SU-DHL-6 (cell line): ENCODE results near the gene ATP10A.

ENCODE experiments used
- H2AFZ ChIP-seq: fragments of 200-600 bp; sonication (generic); 2 replicates; pipeline ENCODE4 v1.6.1; 2014; ENCODE audit warnings: low read depth, mild to moderate bottlenecking, moderate library complexity, mixed read lengths, antibody characterized with exemption, low read length; ENCODE audit not compliant: severe bottlenecking
- H3F3A ChIP-seq: fragments of 200-600 bp; shearing (Covaris generic); 2 replicates; pipeline ENCODE4 v1.6.0; 2016; ENCODE audit warnings: antibody characterized with exemption, mild to moderate bottlenecking; ENCODE audit not compliant: insufficient read depth
- H3K27ac ChIP-seq: fragments of 200-600 bp; sonication (generic); 2 replicates; pipeline ENCODE4 v1.5.1; 2016; ENCODE audit warnings: low read depth, mild to moderate bottlenecking, low read length, moderate library complexity, mixed read lengths
- H3K27me3 ChIP-seq: fragments of 200-600 bp; sonication (generic), shearing (Covaris generic); 2 replicates; pipeline ENCODE4 v1.6.0; 2014; ENCODE audit warnings: mild to moderate bottlenecking, low read length
- H3K36me3 ChIP-seq: fragments of 200-600 bp; sonication (generic); 2 replicates; pipeline ENCODE4 v1.6.1; 2014; ENCODE audit warnings: mild to moderate bottlenecking, low read length, mixed read lengths
- H3K4me2 ChIP-seq: fragments of 300-600, 200-600 bp; shearing (Covaris generic), sonication (generic); 2 replicates; pipeline ENCODE4 v1.6.0; 2014; ENCODE audit warnings: low read length, low read depth, mild to moderate bottlenecking; ENCODE audit not compliant: poor library complexity, severe bottlenecking
- H3K4me3 ChIP-seq: fragments of 200-600 bp; sonication (generic); 2 replicates; pipeline ENCODE4 v1.5.1; 2014; ENCODE audit warnings: antibody characterized with exemption, low read length, mild to moderate bottlenecking, mixed read lengths; ENCODE audit not compliant: insufficient read depth, poor library complexity, severe bottlenecking
- H3K79me2 ChIP-seq: fragments of 200-600 bp; sonication (generic); 2 replicates; pipeline ENCODE4 v1.6.1; 2014; ENCODE audit warnings: mild to moderate bottlenecking, low read length, moderate library complexity; ENCODE audit not compliant: insufficient read depth
- H3K9ac ChIP-seq: fragments of 200-600 bp; sonication (generic); 2 replicates; pipeline ENCODE4 v1.7.0; 2014; ENCODE audit warnings: mild to moderate bottlenecking, low read length
- H3K9me2 ChIP-seq: fragments of 200-600 bp; sonication (generic); replicated peaks from 2 replicates; pipeline ENCODE4 v1.6.1; 2014; ENCODE audit warnings: low read length; ENCODE audit not compliant: insufficient read depth
- H3K9me3 ChIP-seq: fragments of 200-600 bp; sonication (generic); 2 replicates; pipeline ENCODE4 v1.6.1; 2014; ENCODE audit warnings: low read length, mixed read lengths; ENCODE audit not compliant: insufficient read depth
- H4K20me1 ChIP-seq: fragments of 200-600 bp; sonication (generic); 2 replicates; pipeline ENCODE4 v1.6.1; 2014; ENCODE audit warnings: low read depth, mild to moderate bottlenecking, antibody characterized with exemption, low read length, moderate library complexity, mixed read lengths
- CTCF ChIP-seq: fragments of 200-600 bp; sonication (generic); IDR thresholded peaks from one replicate; pipeline ENCODE4 v1.5.1; 2017; ENCODE audit warnings: antibody characterized with exemption, mild to moderate bottlenecking, low read length, moderate library complexity; ENCODE audit not compliant: insufficient read depth, poor library complexity, severe bottlenecking
- EZH2phosphoT487 ChIP-seq: fragments of 200-600 bp; sonication (generic), shearing (Covaris generic); conservative IDR thresholded peaks from 2 replicates; pipeline ENCODE4 v1.6.1; 2018; ENCODE audit warnings: mild to moderate bottlenecking, antibody characterized with exemption, low read length, moderate library complexity, mixed read lengths

ATP10A gene

DNA sequence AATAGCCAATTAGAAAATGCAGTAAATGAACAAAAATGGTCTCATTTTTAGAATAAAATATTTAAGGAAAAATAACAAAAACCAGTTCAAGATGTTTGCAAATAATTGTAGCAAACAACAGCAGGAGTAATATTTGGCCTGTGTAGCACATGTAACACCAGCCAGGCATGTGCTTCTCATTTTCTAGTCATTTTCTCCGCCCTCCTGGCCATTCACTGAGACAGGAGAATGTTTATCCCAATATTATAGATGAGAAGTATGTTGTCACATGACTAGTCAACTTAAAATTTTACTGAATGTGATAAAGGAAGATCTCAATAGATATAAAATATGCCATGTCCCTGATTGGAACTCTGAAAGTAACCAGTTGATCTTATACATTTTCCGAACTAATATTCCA, 7.8 kb upstream of the ATP10A start:
- H3K27ac ChIP-seq: no peak overlapping the region
- H3K9me3 ChIP-seq: no peaks in the 10 kb centered on the region
- H3K9me2 ChIP-seq: no peaks in the 10 kb centered on the region
- H3F3A ChIP-seq: no peaks in the 10 kb centered on the region
- no peak overlapping the region for H3K4me2 ChIP-seq
- no peak overlapping the region for H2AFZ ChIP-seq
- H4K20me1 ChIP-seq: no peaks in the 10 kb centered on the region
- H3K4me3 ChIP-seq: no peak overlapping the region
- TF ChIP-seq EZH2phosphoT487 (no peak), CTCF (no peak)
- H3K79me2 ChIP-seq: no peaks in the 10 kb centered on the region
- H3K9ac ChIP-seq: no peak overlapping the region
- H3K27me3 ChIP-seq: no peaks in the 10 kb centered on the region
- H3K36me3 ChIP-seq: no peaks in the 10 kb centered on the region

DNA sequence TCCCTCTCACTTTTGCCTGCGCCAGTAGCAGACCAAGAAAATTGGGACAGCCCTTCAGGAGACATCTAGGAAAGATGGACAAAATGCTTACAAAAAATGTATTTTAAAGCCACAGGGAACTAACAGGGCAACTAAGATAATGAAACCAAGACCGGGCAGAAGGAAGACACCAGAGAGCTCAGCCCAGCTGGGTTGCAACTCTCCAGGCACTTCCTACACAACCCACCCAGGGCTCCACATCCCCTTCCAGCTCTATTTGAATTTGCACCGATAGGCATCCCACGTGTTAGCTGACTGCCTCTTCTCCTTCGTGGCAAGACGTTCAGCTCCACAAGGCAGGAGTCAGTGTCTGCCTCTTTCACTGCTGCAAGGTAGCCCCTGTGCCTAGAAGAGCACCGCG, 6.6 kb upstream of the ATP10A start:
- Histone ChIP-seq H3K27me3 (no peaks in the 10 kb centered on the region), H3K36me3 (no peaks in the 10 kb centered on the region), H3K4me3 (no peak overlapping the region), H4K20me1 (no peaks in the 10 kb centered on the region), H3K9me2 (no peaks in the 10 kb centered on the region), H3K9me3 (no peaks in the 10 kb centered on the region), H2AFZ (no peak overlapping the region), H3K27ac (no peak overlapping the region), H3K79me2 (no peaks in the 10 kb centered on the region), H3F3A (no peaks in the 10 kb centered on the region), H3K4me2 (no peak overlapping the region), H3K9ac (no peak overlapping the region)
- TF ChIP-seq CTCF (no peak), EZH2phosphoT487 (no peak)

DNA sequence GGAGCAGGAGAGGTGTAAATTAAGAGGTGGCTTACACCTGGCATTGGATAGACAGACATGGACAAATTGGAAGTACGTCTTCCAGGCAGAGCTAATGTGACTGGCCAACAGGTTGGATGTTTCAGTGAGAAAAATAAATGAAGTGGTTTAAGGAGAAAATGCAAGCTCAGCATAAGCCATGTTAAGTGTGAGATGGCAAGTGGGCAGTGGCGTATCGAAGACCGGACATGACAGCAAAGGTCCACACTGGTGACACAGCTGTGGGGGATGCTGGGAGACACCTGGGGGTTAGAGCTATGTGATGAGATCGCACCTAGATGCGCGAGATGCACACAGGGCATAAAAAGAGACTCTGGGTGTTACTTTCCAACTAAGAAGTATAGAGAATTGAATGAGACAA, 3.7 kb upstream of the ATP10A start:
- no peak for TF ChIP-seq EZH2phosphoT487
- TF ChIP-seq CTCF: no peak

DNA sequence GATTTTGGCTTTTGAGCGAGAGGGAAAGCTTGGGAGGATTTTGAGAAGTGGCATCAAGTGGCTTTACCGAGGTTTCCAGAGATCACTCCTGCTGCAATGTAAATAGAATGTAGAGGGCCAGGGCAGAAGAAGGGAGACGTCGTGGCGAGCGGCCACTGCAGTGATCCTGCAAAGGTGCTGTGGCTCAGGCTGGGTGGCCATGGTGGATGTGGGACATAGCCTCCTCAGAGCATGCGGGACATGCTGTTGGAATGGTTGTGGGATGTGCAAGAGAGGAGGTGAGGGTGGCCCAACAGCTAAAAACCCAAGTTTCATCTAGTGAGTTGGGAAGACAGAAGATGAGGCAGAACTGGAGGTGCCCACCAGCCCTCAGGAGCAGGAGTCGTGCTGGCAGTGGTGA, 3.1 kb upstream of the ATP10A start:
- H3K9me3 ChIP-seq: no peaks in the 10 kb centered on the region
- no peaks in the 10 kb centered on the region for H3K79me2 ChIP-seq
- H3K27ac ChIP-seq: no peak overlapping the region
- no peak overlapping the region for H3K4me2 ChIP-seq
- H3F3A ChIP-seq: no peaks in the 10 kb centered on the region
- no peak overlapping the region for H3K4me3 ChIP-seq
- H3K9me2 ChIP-seq: no peaks in the 10 kb centered on the region
- no peak overlapping the region for H2AFZ ChIP-seq
- no peak for TF ChIP-seq EZH2phosphoT487
- no peak for TF ChIP-seq CTCF
- H3K36me3 ChIP-seq: no peaks in the 10 kb centered on the region
- no peaks in the 10 kb centered on the region for H3K27me3 ChIP-seq
- H4K20me1 ChIP-seq: no peaks in the 10 kb centered on the region
- no peak overlapping the region for H3K9ac ChIP-seq

More for the DNA sequence above, 3.7 kb upstream of the ATP10A start:
- Histone ChIP-seq H3K27me3 (no peaks in the 10 kb centered on the region), H3K4me2 (no peak overlapping the region), H3K9ac (no peak overlapping the region), H3K27ac (no peak overlapping the region), H3K36me3 (no peaks in the 10 kb centered on the region), H3K9me2 (no peaks in the 10 kb centered on the region), H3K79me2 (no peaks in the 10 kb centered on the region), H2AFZ (no peak overlapping the region), H3K4me3 (no peak overlapping the region), H3F3A (no peaks in the 10 kb centered on the region), H3K9me3 (no peaks in the 10 kb centered on the region), H4K20me1 (no peaks in the 10 kb centered on the region)
